Liver (tissue), 3 donors: ENCODE results near the gene OR4M2.
"Not testable (repeated sequence)": the region's sequence is repeated elsewhere in the genome, so short reads cannot be mapped to it uniquely, and the experiment has no call there.

Experiments used
- CTCF ChIP-seq: fragments of 150-350 bp; IDR thresholded peaks from 2 replicates; pipeline ENCODE4 v1.5.1; 2017; ENCODE audit warnings: improper control_type of control experiment, low read depth, low read length; ENCODE audit not compliant: missing input control
- EGR1 ChIP-seq, 2 donors: IDR thresholded peaks; 2 replicates each; pipeline ENCODE4 v1.6.1; 2016 to 2018; ENCODE audit warnings: antibody characterized with exemption in 2 of 2, low read depth in 2 of 2
- MAX ChIP-seq: IDR thresholded peaks from 2 replicates; pipeline ENCODE4 v1.6.1; 2016; ENCODE audit warnings: antibody characterized with exemption
- RAD21 ChIP-seq, 2 donors: IDR thresholded peaks; 2 replicates each; pipeline ENCODE4 v1.6.1; 2016; ENCODE audit warnings: antibody characterized with exemption in 2 of 2, mild to moderate bottlenecking in 2 of 2
- TF ChIP-seq, protein P1 (sequence below): IDR thresholded peaks from 2 replicates; pipeline ENCODE4 v1.6.1; 2016; ENCODE audit warnings: antibody characterized with exemption, mild to moderate bottlenecking
- TF ChIP-seq, protein P2 (sequence below): IDR thresholded peaks from 2 replicates; pipeline ENCODE4 v1.6.1; 2016; ENCODE audit warnings: antibody characterized with exemption
- donor health status: healthy.
- donor health status: healthy.

- TF ChIP-seq, protein P1, sequence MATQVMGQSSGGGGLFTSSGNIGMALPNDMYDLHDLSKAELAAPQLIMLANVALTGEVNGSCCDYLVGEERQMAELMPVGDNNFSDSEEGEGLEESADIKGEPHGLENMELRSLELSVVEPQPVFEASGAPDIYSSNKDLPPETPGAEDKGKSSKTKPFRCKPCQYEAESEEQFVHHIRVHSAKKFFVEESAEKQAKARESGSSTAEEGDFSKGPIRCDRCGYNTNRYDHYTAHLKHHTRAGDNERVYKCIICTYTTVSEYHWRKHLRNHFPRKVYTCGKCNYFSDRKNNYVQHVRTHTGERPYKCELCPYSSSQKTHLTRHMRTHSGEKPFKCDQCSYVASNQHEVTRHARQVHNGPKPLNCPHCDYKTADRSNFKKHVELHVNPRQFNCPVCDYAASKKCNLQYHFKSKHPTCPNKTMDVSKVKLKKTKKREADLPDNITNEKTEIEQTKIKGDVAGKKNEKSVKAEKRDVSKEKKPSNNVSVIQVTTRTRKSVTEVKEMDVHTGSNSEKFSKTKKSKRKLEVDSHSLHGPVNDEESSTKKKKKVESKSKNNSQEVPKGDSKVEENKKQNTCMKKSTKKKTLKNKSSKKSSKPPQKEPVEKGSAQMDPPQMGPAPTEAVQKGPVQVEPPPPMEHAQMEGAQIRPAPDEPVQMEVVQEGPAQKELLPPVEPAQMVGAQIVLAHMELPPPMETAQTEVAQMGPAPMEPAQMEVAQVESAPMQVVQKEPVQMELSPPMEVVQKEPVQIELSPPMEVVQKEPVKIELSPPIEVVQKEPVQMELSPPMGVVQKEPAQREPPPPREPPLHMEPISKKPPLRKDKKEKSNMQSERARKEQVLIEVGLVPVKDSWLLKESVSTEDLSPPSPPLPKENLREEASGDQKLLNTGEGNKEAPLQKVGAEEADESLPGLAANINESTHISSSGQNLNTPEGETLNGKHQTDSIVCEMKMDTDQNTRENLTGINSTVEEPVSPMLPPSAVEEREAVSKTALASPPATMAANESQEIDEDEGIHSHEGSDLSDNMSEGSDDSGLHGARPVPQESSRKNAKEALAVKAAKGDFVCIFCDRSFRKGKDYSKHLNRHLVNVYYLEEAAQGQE = not testable (repeated sequence)
- TF ChIP-seq CTCF; RAD21 (IDR thresholded peaks at IDR 0.05); EGR1 (IDR thresholded peaks at IDR 0.05; ENCODE audit: low read depth in 2 of 2); MAX: not testable (repeated sequence)
- TF ChIP-seq, protein P2, sequence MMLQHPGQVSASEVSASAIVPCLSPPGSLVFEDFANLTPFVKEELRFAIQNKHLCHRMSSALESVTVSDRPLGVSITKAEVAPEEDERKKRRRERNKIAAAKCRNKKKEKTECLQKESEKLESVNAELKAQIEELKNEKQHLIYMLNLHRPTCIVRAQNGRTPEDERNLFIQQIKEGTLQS = not testable (repeated sequence)
These were observed 41.7 kb downstream of the OR4M2 start for GRCh38 chr15:22122033-22122432.
